ENCODE results near the gene EGFL7. TPM values are rescaled to one million over a fixed set of nuclear protein-coding genes. Genes with fewer than 3 reads are reported as not detected.

The EGFL7 gene
- total and polyA plus RNA-seq, 2 of the 13 experiments (the other 11 are each of a cell fraction or from before 2014, with no cell fraction given): 0.20 to 5.1 TPM

GRCh38 chr9:136645352-136645902, 17.3 kb upstream of the EGFL7 start:
- intact Hi-C loops (cut with micrococcal nuclease; ENCODE audit: unreplicated experiment) (loop anchor here (5.0 kb wide), 1 partner anchor 47 kb away; no protein-coding TSS in a partner anchor), in situ Hi-C loops (cut with HindIII; ENCODE audit: extremely low pct_ligation_motif_present, low pct_unique_long_range_greater_than_20kb) (loop anchor here (25.0 kb wide), 1 partner anchor 308 kb away; the partner anchor contains the start of gene GPSM1)
- no peaks in the 10 kb centered on the region for H3K9me3 ChIP-seq (ENCODE audit: low read length)
- BruUV-seq (replicated peaks): no TSS peak
- no peaks in the 10 kb centered on the region for H3K79me2 ChIP-seq (ENCODE audit: insufficient read depth, low read length)
- H3K4me3 ChIP-seq (replicated peaks in 1 of 3; ENCODE audit: insufficient read depth in 1 of 3, low read depth in 2 of 3, low read length in 3 of 3): peak overlapping the region; percentile 44 to 67 (median 51); a peak in 5 of 6 replicates
- ChIA-PET CTCF (ENCODE audit: low intra/inter-chr PET ratio, low total read pairs) (interaction anchor here (0.8 to 1.5 kb wide), 3 partner anchors 15 to 157 kb away, joined by 3 to 4 read pairs (median 3); no protein-coding TSS in a partner anchor), POLR2A (interaction anchor here (0.6 to 1.4 kb wide), 2 partner anchors 145 to 282 kb away, joined by 3 to 4 read pairs; partner anchors contain the start of gene DNLZ)
- H3K4me2 ChIP-seq (ENCODE audit: low read depth, low read length): peak overlapping the region; percentile 88
- no peaks in the 10 kb centered on the region for H3K36me3 ChIP-seq (replicated peaks in 1 of 2; ENCODE audit: control insufficient read depth in 1 of 2, insufficient read depth in 2 of 2, low read length in 2 of 2)
- FAIRE-seq (no peak), DNase-seq (ENCODE audit: low spot score) (no peak), ATAC-seq (peak; percentile 68)
- H4K20me1 ChIP-seq (ENCODE audit: insufficient read depth, low read length): no peaks in the 10 kb centered on the region
- peaks cover 40% of the 10 kb centered on the region for H3K4me1 ChIP-seq (ENCODE audit: insufficient read depth, low read length)
- no peak overlapping the region for H2AFZ ChIP-seq (ENCODE audit: low read length)
- WGBS (ENCODE audit: low lambda C conversion rate): 0% methylated on average over 3 of the region's 18 CpGs
- peak overlapping the region; percentile 45 for H3K9ac ChIP-seq (ENCODE audit: insufficient read depth, low read depth, low read length)
- H3K27me3 ChIP-seq (ENCODE audit: control insufficient read depth in 1 of 2, insufficient read depth in 2 of 2, low read length in 2 of 2): peaks cover 3 to 32% of the 10 kb centered on the region in 2 experiments
- peak overlapping the region; percentile 60 for H3K27ac ChIP-seq (ENCODE audit: extremely low read length, insufficient read depth, low read length)
- TF ChIP-seq NR3C1 (CRISPR knock-in tag; IDR thresholded peaks at IDR 0.05) (no peak), HOMEZ (CRISPR knock-in tag; IDR thresholded peaks at IDR 0.05; ENCODE audit: low read depth) (no peak), KLF16 (CRISPR knock-in tag; IDR thresholded peaks at IDR 0.05) (no peak), FIP1L1 (IDR thresholded peaks at IDR 0.05; ENCODE audit: borderline replicate concordance, insufficient read depth, low read depth, low read length) (no peak), SIN3B (IDR thresholded peaks at IDR 0.05; ENCODE audit: low read length) (no peak), FOXK2 (IDR thresholded peaks at IDR 0.05) (no peak), ZNF512 (CRISPR knock-in tag; IDR thresholded peaks at IDR 0.05) (no peak), ZNF264 (CRISPR knock-in tag; IDR thresholded peaks at IDR 0.05) (no peak), SKIL (CRISPR knock-in tag; IDR thresholded peaks at IDR 0.05; ENCODE audit: borderline replicate concordance) (0 out of 2 replicates have a peak, but pooled peaks have one; percentile 1), CEBPB (IDR thresholded peaks at IDR 0.05; ENCODE audit: borderline replicate concordance, low read depth, low read length) (no peak), MAZ (IDR thresholded peaks at IDR 0.05; ENCODE audit: borderline replicate concordance, low read depth, low read length) (no peak), MAZ (CRISPR knock-in tag; IDR thresholded peaks at IDR 0.05; ENCODE audit: low read depth) (no peak), NR0B2 (CRISPR knock-in tag; IDR thresholded peaks at IDR 0.05) (0 out of 2 replicates have a peak, but pooled peaks have one; percentile 4), EZH2 (conservative IDR thresholded peaks at IDR 0.05; ENCODE audit: low read depth, low read length) (no peak), THYN1 (CRISPR knock-in tag; IDR thresholded peaks at IDR 0.05; ENCODE audit: borderline replicate concordance, low read depth) (no peak), CAMTA2 (CRISPR knock-in tag; IDR thresholded peaks at IDR 0.05; ENCODE audit: borderline replicate concordance) (0 out of 2 replicates have a peak, but pooled peaks have one; percentile 7)

Measured in HepG2 (cell line).